T-cell (primary cell): ENCODE data around the gene ZNF148. TPM values are rescaled to one million over a fixed set of nuclear protein-coding genes. Genes with fewer than 3 reads are reported as not detected.
"Not testable (repeated sequence)": the region's sequence is repeated elsewhere in the genome, so short reads cannot be mapped to it uniquely, and the experiment has no call there.

Experiments used
- ATAC-seq, 4 experiments: fragments of 200-7000 bp in 3 of 4; fragments of 150-1000 bp in 1 of 4; cut with Tn5 transposase; replicated peaks in 1 of 4; 1 replicate in 3 of 4; 2 replicates in 1 of 4; pipeline ENCODE4 v1.10.0; 2021; ENCODE audit warnings: moderate library complexity in 3 of 4, mild to moderate bottlenecking in 2 of 4, moderate number of reproducible peaks in 1 of 4
- CTCF ChIA-PET, 2 donors: fragments of 300-600 bp; sonication (Branson Sonifier 250); formaldehyde crosslinking; loops; one replicate each; lab custom pipeline; 2022; ENCODE audit warnings: antibody characterized with exemption in 2 of 2; lab: Charles Lee
- POLR2A ChIA-PET, 2 donors: fragments of 300-600 bp; sonication (Branson Sonifier 250); formaldehyde crosslinking; loops; one replicate each; lab custom pipeline; 2022; ENCODE audit warnings: antibody characterized with exemption in 2 of 2; lab: Charles Lee
- DNase-seq, 35 experiments: peaks; one replicate each; pipeline versions ENCODE4 v3.0.0 to v3.0.0-alpha.2; 2013 to 2023
- H3K27ac ChIP-seq: one replicate; pipeline ENCODE4 v1.5.1; 2013; ENCODE audit warnings: low read length
- H3K27me3 ChIP-seq, 2 experiments: replicated peaks in 1 of 2; 1 replicate in 1 of 2; 2 replicates in 1 of 2; pipeline versions ENCODE4 v1.6.1 to v1.7.0; 2013; ENCODE audit warnings: low read length in 1 of 2, mixed read lengths in 1 of 2; ENCODE audit not compliant: control insufficient read depth in 2 of 2, insufficient read depth in 2 of 2; ENCODE audit errors: extremely low read depth in 1 of 2
- H3K36me3 ChIP-seq, 2 donors: 1 replicate in 1 of 2; 2 replicates in 1 of 2; pipeline versions ENCODE4 v1.6.1 to v1.7.0; 2013; ENCODE audit warnings: low read length in 1 of 2; ENCODE audit not compliant: control insufficient read depth in 2 of 2, insufficient read depth in 1 of 2; ENCODE audit errors: extremely low read depth in 1 of 2
- H3K4me1 ChIP-seq, 2 experiments: 1 replicate in 1 of 2; 2 replicates in 1 of 2; pipeline versions ENCODE4 v1.6.1 to v1.7.0; 2013; ENCODE audit warnings: low read length in 2 of 2, mixed read lengths in 1 of 2; ENCODE audit not compliant: insufficient read depth in 2 of 2, control insufficient read depth in 1 of 2; ENCODE audit errors: extremely low read depth in 1 of 2
- H3K4me3 ChIP-seq, 2 donors: 1 replicate in 1 of 2; 2 replicates in 1 of 2; pipeline versions ENCODE4 v1.5.1 to v1.7.0; 2013; ENCODE audit warnings: mild to moderate bottlenecking in 2 of 2, low read length in 1 of 2, moderate library complexity in 1 of 2; ENCODE audit not compliant: control insufficient read depth in 1 of 2; ENCODE audit errors: extremely low read depth in 1 of 2
- H3K9me3 ChIP-seq: 2 replicates; pipeline ENCODE4 v1.7.0; 2013
- H3K27ac Mint-ChIP-seq, 2 donors: one replicate each; pipeline ENCODE4 v1.8.0; 2020 to 2021; ENCODE audit warnings: mild to moderate bottlenecking in 2 of 2, mixed read lengths in 2 of 2
- H3K27me3 Mint-ChIP-seq, 2 donors: one replicate each; pipeline ENCODE4 v1.8.0; 2021 to 2022; ENCODE audit warnings: mixed read lengths in 2 of 2
- H3K36me3 Mint-ChIP-seq: one replicate; pipeline ENCODE4 v1.8.0; 2021; ENCODE audit warnings: mixed read lengths
- H3K4me1 Mint-ChIP-seq, 3 donors: one replicate each; pipeline ENCODE4 v1.8.0; 2020 to 2022; ENCODE audit warnings: mixed read lengths in 3 of 3, mild to moderate bottlenecking in 1 of 3
- H3K4me3 Mint-ChIP-seq, 3 donors: one replicate each; pipeline ENCODE4 v1.8.0; 2020 to 2022; ENCODE audit warnings: mild to moderate bottlenecking in 3 of 3, mixed read lengths in 3 of 3, moderate library complexity in 3 of 3
- H3K9me3 Mint-ChIP-seq, 3 donors: one replicate each; pipeline ENCODE4 v1.8.0; 2020 to 2022; ENCODE audit warnings: mixed read lengths in 3 of 3
- WGBS: methylation state at CpG from one replicate; pipeline ENCODE4 v1.1.5; 2013; ENCODE audit warnings: missing lambda C conversion rate; ENCODE audit not compliant: insufficient coverage; 5-methylcytosine and 5-hydroxymethylcytosine counted together
- total RNA-seq, 35 experiments: library from RNA in 6 of 35; stranded (reverse) in 6 of 35; fragments of 120-200 nt in 1 of 35; gene quantifications; one replicate each; pipeline versions ENCODE4 v1.2.1 to v1.2.4 and lab custom pipeline; 2013 to 2026

The ZNF148 gene
- total RNA-seq, 5 donors from 2014 or later (not counting 1 experiment from before 2014, with no cell fraction given), result 46.5 to 50.6 (median 50.4) TPM

DNA sequence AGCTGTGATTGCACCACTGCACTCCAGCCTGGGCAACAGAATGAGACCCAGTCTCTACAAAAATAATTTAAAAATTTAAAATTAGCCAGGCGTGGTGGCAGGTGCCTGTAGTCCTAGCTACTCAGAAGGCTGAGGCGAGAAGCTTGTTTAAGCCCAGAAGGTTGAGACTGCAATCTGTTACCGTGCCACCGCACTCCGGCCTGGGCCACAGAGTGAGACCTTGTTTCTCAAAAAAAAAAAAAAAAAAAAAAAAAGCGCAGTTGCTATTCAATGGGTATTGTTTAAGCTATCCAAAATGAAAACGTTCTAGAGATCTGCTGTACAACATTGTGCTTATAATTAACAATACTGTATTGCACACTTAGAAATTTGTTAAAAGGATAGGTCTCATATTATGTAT, 24.0 kb downstream of the ZNF148 start:
- peaks cover 68 to 79% (median 78%) of the 10 kb centered on the region in 3 donors for H3K4me1 Mint-ChIP-seq
- H3K36me3 ChIP-seq, result no peaks in the 10 kb centered on the region
- peaks cover 9 to 20% of the 10 kb centered on the region in 2 experiments for H3K4me1 ChIP-seq
- H3K36me3 Mint-ChIP-seq, result peaks cover 33% of the 10 kb centered on the region
- ChIA-PET POLR2A (interaction anchor here (0.6 to 0.9 kb wide), 4 partner anchors 10 to 350 kb away, joined by 3 to 6 read pairs (median 4); no protein-coding TSS in a partner anchor), CTCF (interaction anchor here in 1 of 2 donors (0.6 kb wide), 1 partner anchor 19 kb away, joined by 6 read pairs; no protein-coding TSS in a partner anchor)
- H3K9me3 ChIP-seq, result no peaks in the 10 kb centered on the region
- 100% methylated on average over 2 of the region's 7 CpGs for WGBS
- H3K27ac Mint-ChIP-seq, result no peak overlapping the region
- H3K4me3 ChIP-seq, result no peak overlapping the region
- no peak overlapping the region for H3K27ac ChIP-seq
- no peak for ATAC-seq
- DNase-seq, result no peak
- H3K9me3 Mint-ChIP-seq, result peaks cover 0 to 6% (median 5%) of the 10 kb centered on the region in 3 donors
- no peaks in the 10 kb centered on the region for H3K27me3 Mint-ChIP-seq
- peak overlapping the region in 1 of 3 donors; percentile 5 for H3K4me3 Mint-ChIP-seq
- no peaks in the 10 kb centered on the region for H3K27me3 ChIP-seq

DNA sequence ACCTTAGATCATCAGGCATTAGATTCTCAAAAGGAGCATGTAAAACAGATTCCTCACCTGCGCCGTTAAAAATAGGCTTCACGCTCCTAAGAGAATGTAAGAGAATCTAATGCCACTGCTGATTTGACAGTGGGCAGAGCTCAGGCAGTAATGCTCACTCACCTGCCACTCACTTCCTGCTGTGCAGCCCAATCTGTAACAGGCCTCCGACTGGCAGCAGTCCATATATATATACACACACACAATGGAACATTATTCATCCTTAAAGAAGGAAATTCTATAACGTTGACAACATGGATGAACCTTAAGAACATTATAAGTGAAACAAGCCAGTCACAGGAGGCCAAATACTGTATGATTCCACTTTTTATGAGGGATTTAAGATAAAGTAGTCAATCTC, 24.5 kb downstream of the ZNF148 start:
- DNase-seq, result no peak
- ATAC-seq, result no peak
- no peaks in the 10 kb centered on the region for H3K36me3 ChIP-seq
- no peak overlapping the region for H3K4me3 ChIP-seq
- no peak overlapping the region for H3K27ac ChIP-seq
- ChIA-PET POLR2A (interaction anchor here in 1 of 2 donors (0.9 kb wide), 1 partner anchor 18 kb away, joined by 3 read pairs; no protein-coding TSS in a partner anchor), CTCF (no interaction called here)
- WGBS, result 100% methylated on average over 1 of the region's 5 CpGs
- Mint-ChIP-seq H3K27me3 (no peaks in the 10 kb centered on the region), H3K27ac (peak overlapping the region in 1 of 2 donors; percentile 7), H3K36me3 (peaks cover 38% of the 10 kb centered on the region), H3K9me3 (peaks cover 4 to 11% (median 9%) of the 10 kb centered on the region in 3 donors), H3K4me1 (peaks cover 67 to 77% (median 73%) of the 10 kb centered on the region in 3 donors), H3K4me3 (peak overlapping the region in 1 of 3 donors; percentile 5)
- no peaks in the 10 kb centered on the region for H3K9me3 ChIP-seq
- peaks cover 9 to 20% of the 10 kb centered on the region in 2 experiments for H3K4me1 ChIP-seq
- no peaks in the 10 kb centered on the region for H3K27me3 ChIP-seq

DNA sequence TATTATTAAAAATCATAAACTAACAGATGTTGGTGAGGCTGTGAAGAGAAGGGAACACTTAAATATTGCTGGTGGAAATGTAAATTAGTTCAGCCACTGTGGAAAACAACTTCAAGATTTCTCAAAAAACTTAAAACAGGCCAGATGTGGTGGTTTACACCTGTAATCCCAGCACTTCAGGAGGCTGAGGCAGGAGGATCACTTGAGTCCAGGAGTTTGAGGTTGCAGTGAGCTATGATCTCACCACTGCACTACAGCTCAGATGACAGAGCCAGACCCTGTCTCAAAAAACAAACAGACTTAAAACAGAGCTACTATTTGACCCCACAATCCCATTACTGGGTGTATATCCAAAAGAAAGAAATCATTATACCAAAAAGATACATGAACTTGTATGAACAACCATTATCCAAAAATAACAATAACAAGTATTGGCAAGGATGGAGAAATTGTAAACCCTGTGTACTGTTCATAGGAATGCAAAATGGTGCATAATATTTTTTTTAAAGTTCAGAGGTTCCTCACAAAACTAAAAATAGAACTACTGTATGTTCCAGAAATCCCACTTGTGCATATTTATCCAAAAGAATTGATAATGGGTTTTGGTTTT, 25.5 kb downstream of the ZNF148 start:
- no peaks in the 10 kb centered on the region for H3K36me3 ChIP-seq
- Mint-ChIP-seq H3K4me1 (peaks cover 63 to 77% (median 72%) of the 10 kb centered on the region in 3 donors), H3K36me3 (peaks cover 48% of the 10 kb centered on the region), H3K27me3 (no peaks in the 10 kb centered on the region), H3K27ac (peak overlapping the region; percentile 27 to 71), H3K9me3 (peaks cover 10 to 21% (median 15%) of the 10 kb centered on the region in 3 donors), H3K4me3 (peak overlapping the region in 2 of 3 donors; percentile 2 to 11)
- ChIA-PET CTCF (no interaction called here), POLR2A (interaction anchor here in 1 of 2 donors (0.6 kb wide), 1 partner anchor 325 kb away, joined by 3 read pairs; no protein-coding TSS in a partner anchor)
- H3K9me3 ChIP-seq, result no peaks in the 10 kb centered on the region
- DNase-seq (no peak), ATAC-seq (no peak)
- no peak overlapping the region for H3K4me3 ChIP-seq
- no peaks in the 10 kb centered on the region for H3K27me3 ChIP-seq
- no peak overlapping the region for H3K27ac ChIP-seq
- peaks cover 9 to 18% of the 10 kb centered on the region in 2 experiments for H3K4me1 ChIP-seq

DNA sequence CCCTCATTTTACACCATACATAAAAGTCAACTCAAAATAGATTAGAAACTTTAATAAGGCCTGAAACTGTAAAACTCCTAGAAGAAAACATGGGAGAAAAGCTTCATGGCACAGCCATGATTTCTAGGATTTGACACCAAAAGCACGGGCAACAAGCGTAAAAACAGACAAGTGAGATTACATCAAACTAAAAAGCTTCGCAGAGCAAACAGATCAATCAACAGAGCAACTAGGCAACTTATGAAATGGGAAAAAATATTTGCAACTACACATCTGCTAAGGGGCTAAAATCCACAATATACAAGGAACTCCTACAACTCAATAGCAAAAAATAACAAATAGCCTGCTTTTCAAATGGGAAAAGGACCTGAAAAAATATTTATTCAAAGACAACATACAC, 26.1 kb downstream of the ZNF148 start:
- DNase-seq (no peak), ATAC-seq (no peak)
- no peak overlapping the region for H3K4me3 ChIP-seq
- peak overlapping the region in 2 of 3 donors; percentile 2 to 10 for H3K4me3 Mint-ChIP-seq
- H3K27me3 Mint-ChIP-seq, result no peaks in the 10 kb centered on the region
- WGBS, result 87% methylated on average over 3 of the region's 3 CpGs
- peaks cover 9 to 18% of the 10 kb centered on the region in 2 experiments for H3K4me1 ChIP-seq
- peaks cover 62 to 81% (median 74%) of the 10 kb centered on the region in 3 donors for H3K4me1 Mint-ChIP-seq
- H3K9me3 ChIP-seq, result no peaks in the 10 kb centered on the region
- CTCF ChIA-PET, result no interaction called here
- H3K27ac Mint-ChIP-seq, result peak overlapping the region; percentile 25 to 71
- POLR2A ChIA-PET, result interaction anchor here in 1 of 2 donors (0.5 to 0.6 kb wide), 2 partner anchors 27 to 325 kb away, joined by 3 read pairs; no protein-coding TSS in a partner anchor
- H3K9me3 Mint-ChIP-seq, result peaks cover 10 to 27% (median 18%) of the 10 kb centered on the region in 3 donors
- H3K27ac ChIP-seq, result no peak overlapping the region
- no peaks in the 10 kb centered on the region for H3K36me3 ChIP-seq
- no peaks in the 10 kb centered on the region for H3K27me3 ChIP-seq
- H3K36me3 Mint-ChIP-seq, result peaks cover 54% of the 10 kb centered on the region

DNA sequence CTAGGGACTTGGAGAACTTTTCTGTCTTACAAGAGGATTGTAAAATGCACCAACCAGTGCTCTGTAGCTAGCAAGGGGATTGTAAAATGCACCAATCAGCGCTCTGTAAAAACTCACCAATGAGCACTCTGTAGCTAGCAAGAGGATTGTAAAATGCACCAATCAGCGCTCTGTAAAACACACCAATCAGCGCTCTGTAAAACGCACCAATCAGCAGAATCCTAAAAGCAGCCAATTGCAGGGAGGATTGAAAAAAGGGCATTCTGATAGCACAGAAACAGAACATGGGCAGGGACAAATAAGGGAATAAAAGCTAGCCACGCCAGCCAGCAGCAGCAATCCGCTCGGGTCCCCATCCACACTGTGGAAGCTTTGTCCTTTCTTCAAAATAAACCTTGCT, 31.8 kb downstream of the ZNF148 start:
- H3K27me3 ChIP-seq, H3K4me3 ChIP-seq, H3K27ac ChIP-seq, H3K27me3 Mint-ChIP-seq, H3K4me1 ChIP-seq, H3K4me3 Mint-ChIP-seq, ATAC-seq, POLR2A ChIA-PET, H3K27ac Mint-ChIP-seq, H3K9me3 ChIP-seq, H3K36me3 ChIP-seq, DNase-seq: not testable (repeated sequence)
- WGBS, result 96% methylated on average over 3 of the region's 7 CpGs
- CTCF ChIA-PET, result interaction anchor here in 1 of 2 donors (0.7 kb wide), 1 partner anchor 410 kb away, joined by 3 read pairs; no protein-coding TSS in a partner anchor
- Mint-ChIP-seq H3K36me3 (peaks cover 44% of the 10 kb centered on the region), H3K4me1 (peaks cover 37 to 59% (median 51%) of the 10 kb centered on the region in 3 donors), H3K9me3 (peaks cover 10 to 34% (median 18%) of the 10 kb centered on the region in 3 donors)

DNA sequence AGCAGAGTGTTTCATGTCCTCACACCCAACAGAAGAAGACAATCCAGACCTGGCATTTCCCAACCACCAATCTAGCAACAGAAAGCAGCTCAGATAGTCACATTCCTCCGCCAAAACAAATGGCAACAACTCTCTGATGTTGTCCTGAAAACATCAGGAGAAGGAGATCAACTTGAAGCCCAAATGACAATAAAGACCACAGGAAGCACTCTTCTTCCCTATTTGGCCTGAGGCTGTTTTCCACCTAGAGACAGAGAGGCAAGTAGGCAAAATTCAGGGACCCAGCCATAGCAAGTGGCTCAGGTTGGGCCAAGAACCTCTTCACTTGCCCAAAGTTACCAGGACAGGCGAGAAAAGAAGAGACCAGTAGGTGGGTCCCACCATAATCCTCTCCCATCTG, 35.0 kb downstream of the ZNF148 start:
- H3K36me3 Mint-ChIP-seq, result peaks cover 25% of the 10 kb centered on the region
- H3K9me3 ChIP-seq, result no peaks in the 10 kb centered on the region
- no peak for ATAC-seq
- no peak overlapping the region for H3K4me3 Mint-ChIP-seq
- H3K27me3 ChIP-seq, result no peaks in the 10 kb centered on the region
- H3K36me3 ChIP-seq, result peaks cover 0 to 3% of the 10 kb centered on the region in 2 donors
- whole genome bisulfite sequencing, result 94% methylated on average over 2 of the region's 2 CpGs
- no peak overlapping the region for H3K27ac ChIP-seq
- H3K27me3 Mint-ChIP-seq, result no peaks in the 10 kb centered on the region
- H3K4me3 ChIP-seq, result no peak overlapping the region
- POLR2A ChIA-PET, result no interaction called here
- peaks cover under 1 to 18% (median 5%) of the 10 kb centered on the region in 3 donors for H3K9me3 Mint-ChIP-seq
- no peak for DNase-seq
- H3K4me1 Mint-ChIP-seq, result peaks cover 54 to 62% (median 62%) of the 10 kb centered on the region in 3 donors
- peaks cover 0 to 3% of the 10 kb centered on the region in 2 experiments for H3K4me1 ChIP-seq
- H3K27ac Mint-ChIP-seq, result no peak overlapping the region
- CTCF ChIA-PET, result no interaction called here
